ENCODE data around the gene VPS4A. TPM values are rescaled to one million over a fixed set of nuclear protein-coding genes. Genes with fewer than 3 reads are reported as not detected.
"Not testable (repeated sequence)": the region's sequence is repeated elsewhere in the genome, so short reads cannot be mapped to it uniquely, and the experiment has no call there.

Gene VPS4A
- total RNA-seq, 1 donor from 2014 or later, result 28.9 TPM

GRCh38 chr16:69285240-69285639, 25.9 kb upstream of the VPS4A start:
- Histone ChIP-seq H3K36me3 (peaks cover 26% of the 10 kb centered on the region), H3K27me3 (no peaks in the 10 kb centered on the region), H3K4me3 (no peak overlapping the region), H3K9me3 (no peaks in the 10 kb centered on the region), H3K4me1 (peaks cover 13% of the 10 kb centered on the region), H3K27ac (no peak overlapping the region)
- TF ChIP-seq, protein P1, sequence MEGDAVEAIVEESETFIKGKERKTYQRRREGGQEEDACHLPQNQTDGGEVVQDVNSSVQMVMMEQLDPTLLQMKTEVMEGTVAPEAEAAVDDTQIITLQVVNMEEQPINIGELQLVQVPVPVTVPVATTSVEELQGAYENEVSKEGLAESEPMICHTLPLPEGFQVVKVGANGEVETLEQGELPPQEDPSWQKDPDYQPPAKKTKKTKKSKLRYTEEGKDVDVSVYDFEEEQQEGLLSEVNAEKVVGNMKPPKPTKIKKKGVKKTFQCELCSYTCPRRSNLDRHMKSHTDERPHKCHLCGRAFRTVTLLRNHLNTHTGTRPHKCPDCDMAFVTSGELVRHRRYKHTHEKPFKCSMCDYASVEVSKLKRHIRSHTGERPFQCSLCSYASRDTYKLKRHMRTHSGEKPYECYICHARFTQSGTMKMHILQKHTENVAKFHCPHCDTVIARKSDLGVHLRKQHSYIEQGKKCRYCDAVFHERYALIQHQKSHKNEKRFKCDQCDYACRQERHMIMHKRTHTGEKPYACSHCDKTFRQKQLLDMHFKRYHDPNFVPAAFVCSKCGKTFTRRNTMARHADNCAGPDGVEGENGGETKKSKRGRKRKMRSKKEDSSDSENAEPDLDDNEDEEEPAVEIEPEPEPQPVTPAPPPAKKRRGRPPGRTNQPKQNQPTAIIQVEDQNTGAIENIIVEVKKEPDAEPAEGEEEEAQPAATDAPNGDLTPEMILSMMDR (IDR thresholded peaks at IDR 0.05), result no peak
- intact Hi-C loops (cut with DNase I), result no loop called here
- ATAC-seq (no peak), DNase-seq (no peak)

DNA sequence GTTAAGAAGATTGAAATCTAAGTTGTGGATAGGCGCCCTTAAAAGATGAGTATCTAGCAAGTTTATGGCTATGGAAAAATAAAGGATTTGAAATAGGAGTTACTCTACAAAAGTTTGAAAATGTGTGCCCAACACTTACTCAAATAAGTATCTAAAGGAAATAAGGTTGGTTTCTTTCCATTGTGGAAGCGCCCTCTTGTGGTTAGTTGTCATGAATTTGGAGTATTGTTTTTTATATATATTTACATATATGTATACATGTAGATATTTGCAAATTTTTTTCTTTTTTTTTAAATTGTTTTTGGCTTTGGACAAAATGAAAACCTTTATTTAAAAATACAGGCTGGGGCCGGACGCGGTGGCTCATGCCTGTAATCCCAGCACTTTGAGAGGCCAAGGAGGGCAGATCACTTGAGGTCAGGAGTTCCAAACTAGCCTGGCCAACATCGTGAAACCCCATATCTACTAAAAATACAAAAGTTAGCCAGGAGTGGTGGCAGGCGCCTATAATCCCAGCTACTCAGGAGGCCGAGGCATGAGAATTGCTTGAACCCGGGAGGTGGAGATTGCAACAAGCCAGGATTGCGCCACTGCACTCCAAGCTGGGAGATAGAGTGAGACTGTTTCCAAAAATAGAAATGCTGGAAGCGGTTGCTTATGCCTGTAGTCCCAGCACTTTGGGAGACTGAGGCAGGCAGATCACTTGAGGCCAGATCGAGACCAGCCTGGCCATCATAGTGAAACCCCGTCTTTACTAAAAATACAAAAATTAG, 24.0 kb upstream of the VPS4A start:
- Histone ChIP-seq H3K27me3 (no peaks in the 10 kb centered on the region), H3K9me3 (no peaks in the 10 kb centered on the region), H3K36me3 (peaks cover 26% of the 10 kb centered on the region), H3K4me3 (no peak overlapping the region), H3K27ac (peak overlapping the region; percentile 33), H3K4me1 (peaks cover 13% of the 10 kb centered on the region)
- intact Hi-C loops (cut with DNase I), result no loop called here
- ATAC-seq, result peak; percentile 72
- TF ChIP-seq, protein P1 (IDR thresholded peaks at IDR 0.05), result peak; percentile 71
- peak; percentile 83 for DNase-seq

- H3K27me3 ChIP-seq; H3K9me3 ChIP-seq; H3K4me3 ChIP-seq; H3K27ac ChIP-seq; H3K36me3 ChIP-seq; intact Hi-C loops (cut with DNase I); DNase-seq: not testable (repeated sequence)
- peaks cover 11% of the 10 kb centered on the region for H3K4me1 ChIP-seq
- ATAC-seq, result peak; percentile 82
Observed at GRCh38 chr16:69291657-69292056, 19.5 kb upstream of the VPS4A start.

DNA sequence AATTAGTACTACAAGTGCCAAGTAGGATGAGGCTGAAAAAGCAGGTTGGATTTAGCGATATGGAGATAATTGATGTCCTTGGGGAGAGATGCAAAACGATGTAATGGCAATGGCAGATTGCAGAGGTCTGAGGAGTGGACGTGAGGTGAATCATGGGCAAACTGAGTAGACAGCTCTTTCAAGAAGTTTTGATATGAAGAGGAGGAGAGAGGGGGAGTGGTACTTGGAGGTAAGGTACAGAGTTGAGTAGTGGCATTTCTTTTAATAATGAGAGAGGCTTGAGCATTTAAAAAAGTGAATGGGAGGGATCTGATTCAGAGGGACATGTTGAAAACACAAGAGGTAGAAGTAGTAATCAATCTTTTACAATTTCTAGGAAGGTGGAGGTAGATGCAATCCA, 17.7 kb upstream of the VPS4A start:
- TF ChIP-seq, protein P1 (IDR thresholded peaks at IDR 0.05), result no peak
- Histone ChIP-seq H3K27ac (no peak overlapping the region), H3K9me3 (no peaks in the 10 kb centered on the region), H3K36me3 (no peaks in the 10 kb centered on the region), H3K4me1 (no peaks in the 10 kb centered on the region), H3K4me3 (no peak overlapping the region), H3K27me3 (no peaks in the 10 kb centered on the region)
- intact Hi-C loops (cut with DNase I), result no loop called here
- ATAC-seq (no peak), DNase-seq (no peak)

GRCh38 chr16:69294051-69294450, 17.1 kb upstream of the VPS4A start:
- no peaks in the 10 kb centered on the region for H3K27me3 ChIP-seq
- intact Hi-C loops (cut with DNase I), result no loop called here
- no peaks in the 10 kb centered on the region for H3K4me1 ChIP-seq
- H3K4me3 ChIP-seq, result no peak overlapping the region
- no peaks in the 10 kb centered on the region for H3K9me3 ChIP-seq
- TF ChIP-seq, protein P1 (IDR thresholded peaks at IDR 0.05), result no peak
- H3K36me3 ChIP-seq, result no peaks in the 10 kb centered on the region
- DNase-seq (no peak), ATAC-seq (no peak)
- H3K27ac ChIP-seq, result no peak overlapping the region

GRCh38 chr16:69296771-69297170, 14.4 kb upstream of the VPS4A start:
- H3K27ac ChIP-seq; H3K4me1 ChIP-seq; ATAC-seq; H3K27me3 ChIP-seq; DNase-seq; intact Hi-C loops (cut with DNase I); H3K4me3 ChIP-seq; H3K9me3 ChIP-seq: not testable (repeated sequence)
- peaks cover 26% of the 10 kb centered on the region for H3K36me3 ChIP-seq
